HG02840 (cell line): Measurements from ENCODE around the gene EHHADH.

ENCODE experiments used
- ATAC-seq: cut with Tn5 transposase; IDR thresholded peaks from one replicate; pipeline ENCODE4 v1.9.1; 2021; ENCODE audit warnings: mild to moderate bottlenecking, moderate library complexity, moderate number of reproducible peaks; ENCODE audit not compliant: unreplicated experiment, low FRiP score

The EHHADH gene

GRCh38 chr3:185151101-185151963, 102.5 kb downstream of the EHHADH start:
- ATAC-seq: no peak

- no peak for ATAC-seq
Observed at GRCh38 chr3:185150561-185150960, 103.3 kb downstream of the EHHADH start.

- no peak for ATAC-seq
Observed at GRCh38 chr3:185149591-185149990, 104.3 kb downstream of the EHHADH start.

- no peak for ATAC-seq
Observed at GRCh38 chr3:185145511-185145910, 108.3 kb downstream of the EHHADH start.

GRCh38 chr3:185144784-185145183, 109.1 kb downstream of the EHHADH start:
- no peak for ATAC-seq
